GM12878 (cell line): ENCODE data around the gene EMSY.

Experiments used
- EZH2 ChIP-seq: IDR thresholded peaks from 2 replicates; pipeline ENCODE4 v1.6.1; 2012; ENCODE audit warnings: low read depth, mild to moderate bottlenecking, control low read depth, inconsistent platforms, low read length, borderline replicate concordance; ENCODE audit not compliant: control insufficient read depth
- GABPA ChIP-seq: IDR thresholded peaks from 2 replicates; pipeline ENCODE4 v1.6.1; 2014; ENCODE audit warnings: antibody characterized with exemption, low read depth, mild to moderate bottlenecking, inconsistent platforms
- MAX ChIP-seq: IDR thresholded peaks from 2 replicates; pipeline ENCODE4 v1.6.1; 2012; ENCODE audit warnings: low read depth, low read length, improper control_type of control experiment
- MLLT1 ChIP-seq: fragments of 450-650 bp; IDR thresholded peaks from 2 replicates; pipeline ENCODE4 v1.6.1; 2016; ENCODE audit warnings: mild to moderate bottlenecking
- PAX5 ChIP-seq: IDR thresholded peaks from 2 replicates; pipeline ENCODE4 v1.6.1; 2011; ENCODE audit warnings: low read depth, low read length, borderline replicate concordance
- POLR2AphosphoS5 ChIP-seq: IDR thresholded peaks from 2 replicates; pipeline ENCODE4 v1.6.1; 2011; ENCODE audit warnings: mild to moderate bottlenecking, low read length, inconsistent platforms
- RAD21 ChIP-seq: IDR thresholded peaks from 2 replicates; pipeline ENCODE4 v1.6.1; 2011; ENCODE audit warnings: mild to moderate bottlenecking, low read depth, low read length, moderate library complexity; ENCODE audit not compliant: insufficient read depth
- SP1 ChIP-seq: IDR thresholded peaks from one replicate; pipeline ENCODE4 v1.6.1; 2011; ENCODE audit warnings: low read depth, low read length
- SREBF2 ChIP-seq: IDR thresholded peaks from 2 replicates; pipeline ENCODE4 v1.6.1; 2012; ENCODE audit warnings: mild to moderate bottlenecking, low read length
- TAF1 ChIP-seq: IDR thresholded peaks from 2 replicates; pipeline ENCODE4 v1.6.1; 2011; ENCODE audit warnings: mild to moderate bottlenecking, low read depth, low read length, borderline replicate concordance
- TF ChIP-seq, protein P1 (sequence below), 3 experiments: IDR thresholded peaks in 2 of 3; conservative IDR thresholded peaks in 1 of 3; 2 replicates each; pipeline ENCODE4 v1.5.1; 2011; ENCODE audit warnings: low read depth in 3 of 3, low read length in 3 of 3, mild to moderate bottlenecking in 3 of 3, control low read depth in 2 of 3, moderate library complexity in 2 of 3, inconsistent platforms in 1 of 3, mixed read lengths in 1 of 3; ENCODE audit not compliant: control insufficient read depth in 2 of 3, insufficient read depth in 1 of 3; ENCODE audit errors: extremely low read depth in 1 of 3
- TF ChIP-seq, protein P2 (sequence below): IDR thresholded peaks from 2 replicates; pipeline ENCODE4 v1.6.1; 2012; ENCODE audit warnings: mild to moderate bottlenecking, low read depth, low read length

GRCh38 chr11:76410851-76411357 is 33.9 kb upstream of the EMSY start:
- no peak for TF ChIP-seq GABPA
- TF ChIP-seq POLR2AphosphoS5, result no peak
- TF ChIP-seq, protein P1, sequence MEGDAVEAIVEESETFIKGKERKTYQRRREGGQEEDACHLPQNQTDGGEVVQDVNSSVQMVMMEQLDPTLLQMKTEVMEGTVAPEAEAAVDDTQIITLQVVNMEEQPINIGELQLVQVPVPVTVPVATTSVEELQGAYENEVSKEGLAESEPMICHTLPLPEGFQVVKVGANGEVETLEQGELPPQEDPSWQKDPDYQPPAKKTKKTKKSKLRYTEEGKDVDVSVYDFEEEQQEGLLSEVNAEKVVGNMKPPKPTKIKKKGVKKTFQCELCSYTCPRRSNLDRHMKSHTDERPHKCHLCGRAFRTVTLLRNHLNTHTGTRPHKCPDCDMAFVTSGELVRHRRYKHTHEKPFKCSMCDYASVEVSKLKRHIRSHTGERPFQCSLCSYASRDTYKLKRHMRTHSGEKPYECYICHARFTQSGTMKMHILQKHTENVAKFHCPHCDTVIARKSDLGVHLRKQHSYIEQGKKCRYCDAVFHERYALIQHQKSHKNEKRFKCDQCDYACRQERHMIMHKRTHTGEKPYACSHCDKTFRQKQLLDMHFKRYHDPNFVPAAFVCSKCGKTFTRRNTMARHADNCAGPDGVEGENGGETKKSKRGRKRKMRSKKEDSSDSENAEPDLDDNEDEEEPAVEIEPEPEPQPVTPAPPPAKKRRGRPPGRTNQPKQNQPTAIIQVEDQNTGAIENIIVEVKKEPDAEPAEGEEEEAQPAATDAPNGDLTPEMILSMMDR (IDR thresholded peaks at IDR 0.05 in 2 of 3, conservative IDR thresholded peaks at IDR 0.05 in 1 of 3; ENCODE audit: control insufficient read depth in 2 of 3, extremely low read depth in 1 of 3, insufficient read depth in 1 of 3, low read depth in 3 of 3, low read length in 3 of 3), result no peak
- TF ChIP-seq RAD21, result no peak
- TF ChIP-seq MLLT1, result no peak
- no peak for TF ChIP-seq MAX
- no peak for TF ChIP-seq EZH2
- no peak for TF ChIP-seq TAF1
- TF ChIP-seq, protein P2, sequence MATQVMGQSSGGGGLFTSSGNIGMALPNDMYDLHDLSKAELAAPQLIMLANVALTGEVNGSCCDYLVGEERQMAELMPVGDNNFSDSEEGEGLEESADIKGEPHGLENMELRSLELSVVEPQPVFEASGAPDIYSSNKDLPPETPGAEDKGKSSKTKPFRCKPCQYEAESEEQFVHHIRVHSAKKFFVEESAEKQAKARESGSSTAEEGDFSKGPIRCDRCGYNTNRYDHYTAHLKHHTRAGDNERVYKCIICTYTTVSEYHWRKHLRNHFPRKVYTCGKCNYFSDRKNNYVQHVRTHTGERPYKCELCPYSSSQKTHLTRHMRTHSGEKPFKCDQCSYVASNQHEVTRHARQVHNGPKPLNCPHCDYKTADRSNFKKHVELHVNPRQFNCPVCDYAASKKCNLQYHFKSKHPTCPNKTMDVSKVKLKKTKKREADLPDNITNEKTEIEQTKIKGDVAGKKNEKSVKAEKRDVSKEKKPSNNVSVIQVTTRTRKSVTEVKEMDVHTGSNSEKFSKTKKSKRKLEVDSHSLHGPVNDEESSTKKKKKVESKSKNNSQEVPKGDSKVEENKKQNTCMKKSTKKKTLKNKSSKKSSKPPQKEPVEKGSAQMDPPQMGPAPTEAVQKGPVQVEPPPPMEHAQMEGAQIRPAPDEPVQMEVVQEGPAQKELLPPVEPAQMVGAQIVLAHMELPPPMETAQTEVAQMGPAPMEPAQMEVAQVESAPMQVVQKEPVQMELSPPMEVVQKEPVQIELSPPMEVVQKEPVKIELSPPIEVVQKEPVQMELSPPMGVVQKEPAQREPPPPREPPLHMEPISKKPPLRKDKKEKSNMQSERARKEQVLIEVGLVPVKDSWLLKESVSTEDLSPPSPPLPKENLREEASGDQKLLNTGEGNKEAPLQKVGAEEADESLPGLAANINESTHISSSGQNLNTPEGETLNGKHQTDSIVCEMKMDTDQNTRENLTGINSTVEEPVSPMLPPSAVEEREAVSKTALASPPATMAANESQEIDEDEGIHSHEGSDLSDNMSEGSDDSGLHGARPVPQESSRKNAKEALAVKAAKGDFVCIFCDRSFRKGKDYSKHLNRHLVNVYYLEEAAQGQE, result no peak
- no peak for TF ChIP-seq PAX5
- no peak for TF ChIP-seq SP1
- no peak for TF ChIP-seq SREBF2
